Measurements from ENCODE around the gene PPP2CA.
"Not testable (repeated sequence)": the region's sequence is repeated elsewhere in the genome, so short reads cannot be mapped to it uniquely, and the experiment has no call there.

Gene PPP2CA

DNA sequence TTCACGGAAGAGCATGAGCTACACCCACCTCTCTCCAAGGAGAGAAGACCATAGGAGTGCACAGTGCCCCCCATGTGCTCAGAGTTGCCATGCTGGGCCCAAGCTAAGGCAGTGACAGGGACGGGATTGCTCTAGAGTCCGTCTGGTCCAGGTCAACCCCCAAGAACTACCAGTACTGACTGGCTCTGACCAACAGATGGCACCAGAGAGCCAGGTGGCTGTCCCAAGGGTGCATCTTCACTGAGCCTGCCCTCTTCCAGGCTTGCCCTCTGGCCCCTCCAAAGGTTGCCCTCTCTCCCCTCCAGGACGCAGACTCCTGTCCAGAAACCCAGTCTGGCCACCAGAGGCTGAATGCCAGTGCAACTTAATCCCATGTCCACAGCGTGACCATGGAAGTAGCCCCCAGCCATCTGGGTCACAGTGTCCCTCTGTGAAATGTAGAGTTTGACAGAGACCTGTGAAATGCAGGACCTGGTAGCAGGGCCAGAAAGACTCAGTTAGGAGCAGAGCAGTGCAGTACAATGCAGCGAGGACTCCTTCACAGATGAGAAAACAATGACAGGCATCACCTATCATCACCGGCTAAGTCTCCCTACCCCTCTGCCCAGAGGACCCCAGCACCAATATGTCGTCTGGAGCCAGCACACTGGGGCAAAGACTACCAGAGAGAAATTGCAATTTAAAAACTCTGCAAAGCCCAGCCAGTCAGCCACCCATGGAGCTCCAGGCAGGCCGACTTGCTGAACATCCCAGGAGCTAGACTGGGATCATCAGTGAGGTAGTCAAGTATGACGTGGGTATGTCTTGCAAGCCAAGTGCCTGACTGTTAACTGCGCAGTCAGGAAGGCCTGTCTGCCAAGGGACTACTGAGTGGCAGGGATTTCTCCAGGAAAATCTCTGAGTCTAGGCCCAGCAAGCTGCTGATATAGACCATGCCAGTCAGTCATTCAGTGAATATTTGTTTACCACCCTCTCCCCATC, 41.4 kb downstream of the PPP2CA start:
- DNase-seq: no peak

DNA sequence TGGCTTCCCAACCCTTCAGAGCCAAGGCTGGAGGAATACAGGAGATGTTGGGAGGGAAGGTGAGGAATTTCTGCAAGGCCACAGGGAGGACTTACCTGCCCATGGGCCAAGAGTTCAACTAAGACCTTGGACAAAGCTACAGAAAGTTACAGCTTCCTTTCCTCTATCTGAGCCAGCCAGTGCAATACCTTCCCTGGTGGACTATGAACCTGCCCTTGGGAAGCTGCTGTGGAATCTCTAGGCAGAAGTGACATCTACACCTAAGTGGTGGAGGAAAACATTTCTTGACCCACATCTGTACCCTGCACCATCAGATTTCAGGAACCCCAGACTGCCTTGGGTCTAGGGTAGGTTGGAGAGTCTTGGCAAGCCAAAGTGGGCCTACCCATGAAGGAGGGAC, 42.4 kb downstream of the PPP2CA start:
- DNase-seq: no peak

DNA sequence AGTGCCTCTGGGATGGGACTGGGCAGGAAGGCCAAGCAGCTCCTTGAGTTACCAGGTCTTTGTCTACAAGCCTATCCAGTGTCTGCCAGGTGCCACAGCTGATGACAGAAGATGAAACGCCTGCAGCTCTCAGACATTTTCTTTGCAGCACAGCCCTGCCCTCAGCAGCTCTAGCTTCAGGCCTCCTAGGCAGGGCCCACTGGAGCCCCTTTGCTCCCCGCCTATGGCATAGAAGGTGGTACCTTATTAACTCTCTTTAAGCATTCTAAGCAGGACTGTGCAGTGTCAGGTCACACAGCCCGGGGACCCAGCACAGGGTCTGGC, 47.8 kb downstream of the PPP2CA start:
- no peak for DNase-seq

DNA sequence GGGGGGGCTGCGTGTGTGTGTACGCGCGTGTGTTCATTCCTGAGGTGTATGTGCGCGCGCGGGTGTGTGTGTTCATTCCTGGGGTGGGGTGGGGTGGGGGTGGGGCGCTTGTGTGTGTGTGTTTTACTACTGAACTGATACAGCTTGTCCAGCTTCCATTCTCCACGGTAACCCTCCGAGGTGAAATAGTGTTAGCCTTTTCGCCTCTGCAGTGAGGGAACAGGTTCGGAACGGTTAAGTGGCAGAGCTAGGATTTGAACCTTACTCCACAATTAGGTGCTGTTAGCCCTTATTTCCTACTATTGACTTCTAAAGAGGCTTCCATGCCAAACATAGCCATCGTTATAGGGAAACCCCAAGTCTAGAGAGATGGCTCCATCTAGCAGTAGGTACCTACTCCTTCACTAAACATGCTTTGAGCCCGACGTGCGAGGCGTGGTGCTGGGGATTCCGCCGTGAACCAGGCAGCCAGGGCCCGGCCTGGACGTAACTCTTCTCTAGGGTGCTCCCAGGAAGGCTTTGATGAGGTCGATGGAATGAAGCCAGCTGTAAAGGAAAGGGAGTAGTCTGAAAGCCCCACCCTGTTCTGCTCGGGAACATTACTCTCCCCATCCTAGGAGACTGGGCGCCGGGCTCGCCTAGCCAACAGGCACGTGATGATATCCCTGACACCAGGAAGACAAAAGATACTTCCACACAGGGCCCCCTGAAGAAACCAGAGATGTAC, 48.3 kb downstream of the PPP2CA start:
- DNase-seq: no peak

DNA sequence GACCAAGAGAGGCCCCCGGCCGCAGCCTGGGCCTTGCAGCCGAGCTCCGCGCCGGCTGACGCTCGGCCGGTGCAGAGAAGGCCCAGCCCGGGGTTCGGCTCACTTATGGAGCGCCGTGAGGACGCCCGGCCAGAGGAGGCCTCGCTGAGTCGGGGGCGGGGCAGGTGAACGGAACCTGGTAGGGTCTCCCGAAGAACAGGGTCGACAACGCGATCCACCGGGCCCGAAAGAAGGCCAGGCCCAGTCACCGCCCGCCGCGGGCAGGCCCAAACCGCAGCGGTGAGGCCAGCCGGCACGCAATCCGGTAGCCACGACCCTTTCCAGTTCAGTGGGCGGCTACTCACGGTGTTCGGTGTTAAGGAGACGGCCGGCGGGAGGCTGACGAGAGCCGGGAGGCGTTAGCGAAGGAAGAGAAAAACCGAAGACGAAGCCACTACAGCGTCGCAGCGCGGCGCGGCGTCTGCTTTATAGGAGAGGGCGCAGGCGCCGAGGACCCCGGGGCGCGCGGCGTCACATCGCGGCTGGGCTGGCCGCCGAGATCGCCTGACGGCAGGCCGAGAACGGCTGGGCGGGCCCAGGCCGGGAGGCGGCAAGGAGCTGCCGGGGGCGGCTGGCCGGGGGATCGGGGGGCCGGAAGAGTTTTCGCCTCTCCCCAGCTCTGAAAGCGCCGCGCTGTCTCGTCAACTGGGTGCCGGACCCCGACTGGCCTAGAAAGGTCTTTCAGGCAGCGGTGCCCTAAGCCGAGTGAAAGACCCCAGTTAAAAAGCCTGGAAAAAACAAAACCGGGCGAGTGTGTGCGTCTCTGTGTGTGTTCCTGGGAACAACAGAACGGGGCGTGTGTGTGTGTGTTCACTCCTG, 49.1 kb downstream of the PPP2CA start, which contains the start of gene SKP1:
Gene SKP1, minus strand, starts transcription at position 440 of the 858 bp plus-strand sequence. CDS start 2,928 bp downstream, outside the sequence.
- DNase-seq: peak; percentile 22

DNA sequence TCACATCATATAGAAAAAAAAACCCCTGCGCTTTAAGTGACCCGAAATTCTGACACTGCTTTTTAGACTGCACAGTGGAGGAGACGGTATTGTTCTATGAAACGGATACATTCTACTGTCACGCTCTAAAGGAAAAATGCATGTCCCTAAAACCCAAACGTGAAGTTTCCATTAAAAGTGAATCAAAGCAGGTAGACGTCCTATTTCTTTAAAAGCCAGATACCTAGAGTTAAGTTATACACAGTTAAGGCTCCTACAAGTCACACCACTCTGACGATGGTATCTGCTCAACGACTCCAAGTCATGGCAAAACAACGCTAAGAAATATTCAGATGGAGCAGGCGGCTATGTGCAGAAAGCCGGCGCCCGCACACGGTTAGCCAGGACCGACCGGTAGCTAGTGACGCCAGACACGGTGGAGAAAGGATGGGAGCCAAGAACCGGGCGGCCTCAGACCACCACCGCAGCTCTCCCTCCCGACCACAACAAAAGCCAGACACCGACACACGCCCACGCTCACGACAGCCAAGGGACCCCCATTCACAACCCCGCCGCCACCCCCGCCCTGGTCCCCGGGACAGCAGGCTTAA, 49.9 kb downstream of the PPP2CA start:
- no peak for DNase-seq

DNA sequence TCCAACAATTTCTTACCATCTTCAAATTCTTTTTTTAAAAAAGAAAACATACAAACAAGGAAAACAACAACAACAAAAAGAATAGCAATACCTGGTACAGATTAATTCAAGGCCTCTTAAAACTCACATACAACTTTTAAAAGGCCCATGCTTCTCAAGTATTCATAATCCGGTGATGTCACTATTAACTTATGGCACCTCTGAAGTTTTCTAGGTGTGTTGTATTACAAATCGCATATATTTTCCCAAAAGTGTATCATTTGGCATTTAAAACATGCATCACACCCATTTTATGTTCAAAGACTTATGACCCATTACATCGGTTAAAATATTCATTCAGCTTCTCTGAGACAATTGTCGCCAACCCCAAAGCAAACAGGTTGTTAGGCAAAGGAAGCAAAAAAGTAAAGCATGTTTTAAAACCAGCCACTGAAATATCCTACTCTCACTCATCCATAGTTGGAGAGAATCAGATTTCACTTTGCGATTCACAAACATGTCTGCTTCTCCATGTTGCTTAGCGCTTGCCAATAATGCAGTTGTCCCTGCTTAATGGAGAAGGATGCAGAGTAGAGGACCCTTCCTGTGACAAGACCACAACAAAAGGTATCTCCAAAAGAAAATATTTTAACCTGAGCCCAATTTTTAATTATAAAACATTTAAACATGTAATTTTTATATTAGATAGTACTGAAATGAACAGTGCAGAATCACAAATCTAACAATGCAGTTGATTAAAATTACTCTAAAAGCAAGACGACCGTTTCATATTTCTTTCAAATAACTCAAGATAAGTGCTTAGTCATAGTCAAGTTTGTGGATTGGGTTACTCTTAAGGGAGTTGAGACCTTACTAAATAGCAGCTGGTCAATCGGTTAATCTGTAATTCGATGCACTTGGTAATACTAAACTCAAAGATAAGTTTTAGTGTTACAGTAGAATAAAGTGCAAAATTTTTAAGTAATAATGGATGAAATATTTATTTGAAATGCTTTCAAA, 50.7 kb downstream of the PPP2CA start:
- no peak for DNase-seq

DNA sequence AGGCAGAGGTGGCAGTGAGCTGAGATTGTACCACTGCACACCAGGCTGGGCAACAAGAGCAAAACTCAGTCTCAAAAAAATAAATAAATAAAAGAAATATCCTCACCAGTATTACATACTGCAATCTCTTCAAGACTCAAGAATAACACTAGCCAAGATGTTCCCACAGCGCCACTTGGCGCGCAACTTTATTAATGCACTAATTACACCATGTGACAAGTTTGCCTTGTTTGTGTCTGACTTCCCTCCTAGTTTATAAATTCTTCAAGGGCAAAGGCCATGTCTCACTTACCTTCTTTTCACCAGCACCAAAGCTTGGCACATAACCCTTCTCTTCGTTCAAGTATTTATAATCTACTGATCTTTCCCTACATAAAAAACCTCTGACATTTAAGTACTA, 53.9 kb downstream of the PPP2CA start:
- DNase-seq: no peak

DNA sequence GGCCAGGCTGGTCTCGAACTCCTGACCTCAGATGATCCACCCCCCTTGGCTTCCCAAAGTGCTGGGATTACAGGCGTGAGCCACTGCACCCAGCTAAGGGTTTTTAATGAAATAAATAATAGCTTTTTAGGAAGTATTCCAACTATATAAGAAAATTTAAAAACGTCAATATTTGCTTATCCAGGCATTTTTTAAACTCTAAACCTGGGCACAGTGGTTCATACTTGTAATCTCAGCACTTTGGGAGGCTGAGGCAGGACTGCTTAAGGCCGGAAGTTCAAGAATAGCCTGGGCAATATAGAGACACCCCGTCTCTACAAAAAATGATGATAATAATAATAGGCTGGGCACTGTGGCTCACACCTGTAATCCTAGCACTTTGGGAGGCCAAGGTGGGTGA, 63.3 kb downstream of the PPP2CA start:
- no peak for DNase-seq

DNA sequence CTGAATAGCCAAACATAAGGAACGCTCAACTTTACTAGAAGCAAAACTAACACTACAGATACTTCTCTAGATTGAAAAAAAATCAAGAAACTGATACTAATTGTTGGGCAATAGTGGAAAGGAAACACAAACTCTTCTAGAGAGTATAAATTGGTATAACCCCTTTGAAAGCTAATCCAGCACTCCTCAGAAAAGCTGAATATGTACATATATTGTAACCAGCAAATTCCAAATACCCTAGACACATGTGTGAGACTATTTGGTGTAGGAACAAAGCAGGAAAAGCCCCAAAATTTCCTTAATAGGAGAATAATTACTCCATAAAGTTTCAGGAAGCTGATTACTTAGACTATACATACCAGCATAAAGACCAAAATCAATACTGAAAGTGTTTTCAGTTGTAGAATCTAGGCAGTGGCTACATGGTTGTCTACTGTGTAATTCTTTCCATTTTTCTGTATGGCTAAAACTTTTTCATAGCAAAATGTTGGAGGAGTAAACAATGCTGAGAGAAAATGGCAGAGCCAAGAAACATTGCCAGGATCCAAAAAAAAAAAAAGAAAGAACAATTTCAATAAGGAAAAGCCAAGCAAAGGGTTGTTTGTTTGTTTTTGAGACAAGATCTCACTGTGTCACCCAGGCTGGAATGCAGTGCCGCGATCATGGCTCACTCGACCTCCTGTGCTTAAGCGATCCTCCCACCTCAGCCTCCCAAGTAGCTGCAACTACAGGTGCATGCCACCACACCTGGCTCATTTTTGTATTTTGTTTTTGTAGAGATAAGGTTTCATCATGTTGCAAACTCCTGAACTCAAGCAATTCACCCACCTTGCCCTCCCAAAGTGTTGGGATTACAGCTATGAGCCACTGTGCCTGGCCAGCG, 64.1 kb downstream of the PPP2CA start:
- DNase-seq: no peak

DNA sequence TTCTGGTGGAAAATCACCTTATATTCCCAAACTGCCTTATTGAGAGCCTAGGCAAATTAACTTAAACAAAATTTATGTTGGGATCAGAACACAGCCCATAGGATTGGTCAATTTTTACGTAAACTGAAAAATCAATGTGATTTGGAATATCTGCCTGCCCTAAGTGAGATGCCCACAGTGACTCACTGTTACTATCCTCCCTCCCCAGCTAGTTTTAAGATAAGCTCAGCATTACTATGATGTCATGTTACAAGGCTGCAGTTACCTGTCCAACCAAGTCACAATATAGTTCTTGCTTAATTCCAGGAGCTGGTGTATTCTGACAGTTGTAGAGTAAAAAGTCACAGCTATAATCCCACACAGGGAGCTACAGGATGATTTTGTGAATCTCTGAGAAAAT, 72.2 kb downstream of the PPP2CA start:
- DNase-seq: no peak

DNA sequence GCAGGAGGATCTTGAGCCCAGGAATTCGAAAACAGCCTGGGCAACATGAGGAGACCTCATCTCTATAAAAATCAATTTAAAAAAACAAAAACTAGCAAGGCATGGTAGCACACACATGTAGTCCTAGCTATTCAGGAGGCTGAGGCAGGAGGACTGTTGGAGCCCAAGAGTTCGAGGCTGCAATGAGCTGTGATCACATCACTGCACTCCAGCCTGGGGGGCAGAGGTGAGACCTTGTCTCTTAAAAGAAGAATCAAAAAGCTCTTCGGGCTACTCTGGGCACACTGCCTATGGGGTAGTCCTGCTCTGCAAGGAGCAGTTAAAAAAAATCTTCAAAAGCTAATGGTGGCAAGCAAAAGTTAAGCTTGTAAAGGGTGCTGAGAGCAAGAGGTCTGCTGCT, 72.6 kb downstream of the PPP2CA start:
- DNase-seq: no peak

DNA sequence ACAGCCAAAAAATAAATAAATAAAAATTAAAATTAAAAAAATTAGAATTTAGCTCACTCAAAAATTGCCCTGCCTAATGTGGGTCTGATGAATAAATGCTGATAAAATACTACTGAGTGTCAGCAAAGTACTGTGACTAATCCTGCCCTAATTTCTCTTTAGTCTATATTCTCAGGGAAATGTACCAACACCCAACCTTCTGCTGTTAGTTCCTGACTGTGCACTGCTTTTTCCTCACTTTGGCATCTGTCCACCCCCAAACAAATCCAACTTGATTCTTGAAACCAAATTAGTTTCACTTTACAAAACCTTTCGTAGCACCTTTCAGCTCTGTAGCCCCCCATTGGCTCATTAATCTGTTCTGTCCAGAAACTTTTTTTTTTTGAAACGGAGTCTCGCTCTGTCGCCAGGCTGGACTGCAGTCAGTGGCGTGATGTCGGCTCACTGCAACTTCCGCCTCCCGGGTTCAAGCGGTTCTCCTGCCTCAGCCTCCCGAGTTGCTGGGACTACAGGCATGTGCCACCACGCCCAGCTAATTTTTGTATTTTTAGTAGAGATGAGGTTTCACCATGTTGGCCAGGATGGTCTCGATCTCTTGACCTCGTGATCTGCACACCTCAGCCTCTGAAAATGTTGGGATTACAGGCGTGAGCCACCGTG, 73.6 kb downstream of the PPP2CA start:
- not testable (repeated sequence) for DNase-seq

DNA sequence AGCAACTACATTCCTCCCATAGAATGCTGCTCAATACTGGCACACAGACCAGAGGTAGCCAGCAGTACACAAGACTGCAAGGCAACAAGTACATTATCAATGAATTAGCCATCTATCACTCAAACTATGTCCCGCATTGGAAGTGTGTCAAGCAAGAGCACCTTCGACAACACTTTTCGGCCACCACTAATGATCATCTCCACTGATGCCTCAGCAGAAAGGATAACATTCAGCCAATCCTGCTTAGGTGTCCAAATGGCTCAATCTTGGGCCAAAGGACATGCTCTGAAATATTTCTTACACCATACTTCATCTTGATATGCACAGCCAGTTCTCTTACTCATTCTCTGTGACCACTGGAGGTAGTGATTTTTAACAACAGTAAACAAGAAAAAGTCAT, 74.2 kb downstream of the PPP2CA start:
- no peak for DNase-seq

DNA sequence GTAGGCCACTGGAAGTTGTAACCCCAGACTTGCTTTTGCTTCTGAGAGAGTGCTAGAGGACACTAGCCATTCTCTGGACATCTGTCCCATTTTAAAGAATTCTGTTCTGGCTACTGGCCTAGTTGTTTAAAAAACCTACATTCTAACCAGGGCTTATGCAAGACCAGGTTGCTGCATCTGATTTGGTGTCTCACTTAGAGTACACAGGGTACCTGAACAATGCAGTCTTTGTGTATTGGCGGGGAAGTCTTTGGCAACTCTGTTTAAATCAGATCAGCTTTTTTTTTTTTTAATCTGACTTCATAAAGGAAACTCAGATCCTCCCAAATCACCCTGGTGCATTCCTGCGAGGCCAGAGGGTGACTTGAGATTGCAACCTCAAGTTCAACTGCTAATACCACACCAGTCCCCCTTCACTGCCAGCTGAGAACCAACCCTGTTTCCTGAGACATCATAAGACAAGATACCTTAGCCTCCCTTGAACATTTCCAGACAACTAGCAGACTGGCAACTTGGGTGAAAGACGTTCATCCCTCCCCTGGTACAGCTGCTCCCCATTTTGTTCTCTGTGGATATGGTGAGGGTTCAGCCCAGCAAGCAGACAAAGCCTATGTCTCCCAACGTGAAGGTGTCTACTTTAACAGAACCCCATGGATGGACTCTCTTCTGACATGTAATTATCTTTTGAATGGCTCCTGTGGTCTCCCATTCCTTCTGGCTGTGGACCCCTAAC, 76.1 kb downstream of the PPP2CA start:
- no peak for DNase-seq

DNA sequence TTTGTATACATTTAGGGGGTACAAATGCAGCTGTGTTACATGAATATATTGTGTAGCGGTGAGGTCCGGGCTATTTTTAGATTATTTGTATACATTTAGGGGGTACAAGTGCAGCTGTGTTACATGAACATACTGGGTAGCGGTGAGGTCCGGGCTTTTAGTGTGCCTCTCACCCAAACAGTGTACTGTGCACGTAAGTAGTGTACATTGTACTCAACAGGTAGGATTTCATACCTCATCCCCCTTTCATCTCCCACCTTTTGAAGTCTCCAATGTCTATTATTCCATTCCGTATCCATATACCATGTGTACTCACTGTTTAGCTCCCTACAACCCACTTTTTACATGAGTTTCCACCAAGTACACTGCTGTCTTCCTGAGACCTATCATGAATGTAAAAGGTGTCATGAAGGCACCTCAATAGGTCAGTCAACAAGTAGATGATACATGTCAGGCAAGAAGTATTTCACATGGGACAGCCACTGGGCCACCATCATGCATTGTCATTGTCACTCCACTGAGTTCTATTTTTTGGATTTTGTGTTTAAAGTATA, 76.8 kb downstream of the PPP2CA start:
- no peak for DNase-seq

DNA sequence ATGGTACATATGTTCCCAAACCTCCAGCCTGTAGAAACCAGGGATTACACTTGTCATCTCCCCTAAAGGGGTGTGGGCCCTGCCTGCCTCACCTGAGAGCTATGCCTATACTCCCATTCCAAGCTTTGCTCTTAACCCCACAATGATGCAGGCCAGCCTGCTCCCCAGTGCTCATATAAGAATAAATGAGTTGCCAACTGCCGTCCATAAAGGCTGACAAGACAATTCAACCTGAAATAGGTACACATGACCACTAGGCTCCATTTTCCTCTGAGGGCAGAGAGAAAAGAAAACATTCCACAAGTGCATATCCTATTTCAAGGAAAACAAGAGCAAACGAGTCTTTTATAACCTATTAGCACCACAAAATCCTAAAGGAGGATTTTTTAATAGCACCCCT, 77.6 kb downstream of the PPP2CA start:
- DNase-seq: no peak

DNA sequence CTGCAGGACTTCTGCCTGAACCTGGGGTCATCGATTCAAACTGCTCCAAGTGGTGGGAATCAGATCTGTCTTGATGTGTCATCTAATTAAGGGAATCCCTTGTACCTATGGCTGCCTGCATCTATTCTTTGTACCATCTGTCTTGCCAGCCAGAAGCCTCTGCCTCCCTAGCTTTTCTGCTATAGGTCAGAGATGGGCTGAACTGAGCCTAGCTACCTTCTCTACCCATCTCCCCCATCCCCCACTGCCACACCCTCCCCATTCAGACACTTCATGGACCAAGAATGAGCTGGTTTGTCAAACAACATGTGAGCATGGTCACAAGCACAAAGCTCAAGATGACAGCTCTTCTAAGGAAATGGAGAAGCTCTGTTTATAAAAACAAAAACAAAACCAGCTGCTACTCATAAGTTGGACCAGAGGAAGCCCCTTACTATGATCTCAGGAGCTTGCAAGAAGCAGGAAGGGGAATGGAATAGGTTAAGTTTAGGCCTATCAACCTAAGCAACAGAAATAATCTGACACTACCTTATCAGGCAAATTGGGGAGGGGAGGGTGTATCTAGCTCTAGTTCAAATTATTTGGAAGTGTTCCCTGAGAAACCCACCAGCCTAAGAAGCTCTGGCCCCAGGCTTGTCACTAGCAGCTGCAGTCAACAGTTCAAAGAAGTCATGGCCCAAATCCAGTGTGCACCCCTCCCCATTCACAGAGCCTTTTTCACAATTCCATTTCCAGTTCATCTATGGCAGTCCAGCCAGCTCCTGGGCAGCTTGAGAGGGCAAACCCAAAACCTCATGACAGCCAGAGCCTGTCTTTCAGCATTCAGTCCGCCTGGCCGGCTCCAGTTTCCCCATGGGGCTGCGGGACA, 79.0 kb downstream of the PPP2CA start:
- DNase-seq: no peak

All from NCI-H1436 treated with DMSO at 0.1 percent for 48 hours (cell line).